Chondrocyte (in vitro differentiated cells): Measurements from ENCODE around the gene RSKR. TPM values are rescaled to one million over a fixed set of nuclear protein-coding genes. Genes with fewer than 3 reads are reported as not detected.
A peak's percentile ranks its signal among the peaks of the same experiment; 100 is the strongest.

Experiments used
- DNase-seq: peaks from one replicate; pipeline ENCODE4 v3.0.0; 2021; ENCODE audit warnings: mixed read lengths, low spot score
- H3K27ac Mint-ChIP-seq: one replicate; pipeline ENCODE4 v1.8.0; 2021; ENCODE audit warnings: mild to moderate bottlenecking, moderate library complexity, mixed read lengths; ENCODE audit not compliant: unreplicated experiment
- H3K27me3 Mint-ChIP-seq: 2 replicates; pipeline ENCODE4 v1.8.0; 2021; ENCODE audit warnings: low read depth, mixed read lengths
- H3K36me3 Mint-ChIP-seq: 2 replicates; pipeline ENCODE4 v1.8.0; 2021; ENCODE audit warnings: low read depth, mixed read lengths
- H3K4me1 Mint-ChIP-seq: 2 replicates; pipeline ENCODE4 v1.8.0; 2021; ENCODE audit warnings: low read depth, mild to moderate bottlenecking, mixed read lengths
- H3K4me3 Mint-ChIP-seq: one replicate; pipeline ENCODE4 v1.8.0; 2021; ENCODE audit warnings: mild to moderate bottlenecking, moderate library complexity, mixed read lengths; ENCODE audit not compliant: unreplicated experiment
- H3K9me3 Mint-ChIP-seq: 2 replicates; pipeline ENCODE4 v1.8.0; 2021; ENCODE audit warnings: low read depth, mixed read lengths
- CTCF ChIP-seq: fragments of 200-600 bp; sonication (generic); IDR thresholded peaks from 2 replicates; pipeline ENCODE4 v1.5.0; 2021; ENCODE audit warnings: antibody characterized with exemption, mild to moderate bottlenecking, moderate library complexity
- total RNA-seq: library from RNA; stranded (reverse); gene quantifications from 3 replicates; pipeline ENCODE4 v1.2.1, GENCODE V29; 2021

The RSKR gene
- total RNA-seq, 1 donor from 2014 or later = 4.7 TPM

- no peak for DNase-seq
- Mint-ChIP-seq H3K27ac (no peak overlapping the region), H3K4me3 (no peak overlapping the region), H3K4me1 (no peaks in the 10 kb centered on the region), H3K36me3 (peaks cover 13% of the 10 kb centered on the region), H3K9me3 (no peaks in the 10 kb centered on the region), H3K27me3 (no peaks in the 10 kb centered on the region)
- no peak for TF ChIP-seq CTCF
These were observed 31.5 kb downstream of the RSKR start for GRCh38 chr17:28582513-28582912.

GRCh38 chr17:28580959-28581358 is 33.0 kb downstream of the RSKR start:
- Mint-ChIP-seq H3K4me1 (no peaks in the 10 kb centered on the region), H3K27ac (no peak overlapping the region), H3K9me3 (no peaks in the 10 kb centered on the region), H3K4me3 (no peak overlapping the region), H3K27me3 (no peaks in the 10 kb centered on the region), H3K36me3 (peaks cover 13% of the 10 kb centered on the region)
- DNase-seq = no peak
- no peak for TF ChIP-seq CTCF

GRCh38 chr17:28579526-28579925 is 34.5 kb downstream of the RSKR start:
- H3K4me3 Mint-ChIP-seq = no peak overlapping the region
- peaks cover 6% of the 10 kb centered on the region for H3K36me3 Mint-ChIP-seq
- H3K27ac Mint-ChIP-seq = no peak overlapping the region
- DNase-seq = no peak
- H3K27me3 Mint-ChIP-seq = no peaks in the 10 kb centered on the region
- H3K4me1 Mint-ChIP-seq = no peaks in the 10 kb centered on the region
- H3K9me3 Mint-ChIP-seq = no peaks in the 10 kb centered on the region
- no peak for TF ChIP-seq CTCF

- Mint-ChIP-seq H3K9me3 (no peaks in the 10 kb centered on the region), H3K27me3 (no peaks in the 10 kb centered on the region), H3K4me1 (no peaks in the 10 kb centered on the region), H3K36me3 (peaks cover 2% of the 10 kb centered on the region), H3K4me3 (no peak overlapping the region), H3K27ac (no peak overlapping the region)
- no peak for TF ChIP-seq CTCF
- peak; percentile 58 for DNase-seq
These were observed 35.5 kb downstream of the RSKR start for GRCh38 chr17:28578246-28579195.

GRCh38 chr17:28577466-28577824 is 36.5 kb downstream of the RSKR start:
- TF ChIP-seq CTCF = no peak
- Mint-ChIP-seq H3K4me1 (peaks cover 6% of the 10 kb centered on the region), H3K27me3 (no peaks in the 10 kb centered on the region), H3K27ac (no peak overlapping the region), H3K4me3 (no peak overlapping the region), H3K9me3 (no peaks in the 10 kb centered on the region), H3K36me3 (peaks cover 2% of the 10 kb centered on the region)
- no peak for DNase-seq
